ENCODE data around the gene CHST11. TPM values are rescaled to one million over a fixed set of nuclear protein-coding genes. Genes with fewer than 3 reads are reported as not detected.

The CHST11 gene
- total and polyA plus RNA-seq, 9 of the 15 experiments (the other 6 are each of a cell fraction or from before 2014, with no cell fraction given) = 2.3 to 38.7 (median 15.0) TPM

DNA sequence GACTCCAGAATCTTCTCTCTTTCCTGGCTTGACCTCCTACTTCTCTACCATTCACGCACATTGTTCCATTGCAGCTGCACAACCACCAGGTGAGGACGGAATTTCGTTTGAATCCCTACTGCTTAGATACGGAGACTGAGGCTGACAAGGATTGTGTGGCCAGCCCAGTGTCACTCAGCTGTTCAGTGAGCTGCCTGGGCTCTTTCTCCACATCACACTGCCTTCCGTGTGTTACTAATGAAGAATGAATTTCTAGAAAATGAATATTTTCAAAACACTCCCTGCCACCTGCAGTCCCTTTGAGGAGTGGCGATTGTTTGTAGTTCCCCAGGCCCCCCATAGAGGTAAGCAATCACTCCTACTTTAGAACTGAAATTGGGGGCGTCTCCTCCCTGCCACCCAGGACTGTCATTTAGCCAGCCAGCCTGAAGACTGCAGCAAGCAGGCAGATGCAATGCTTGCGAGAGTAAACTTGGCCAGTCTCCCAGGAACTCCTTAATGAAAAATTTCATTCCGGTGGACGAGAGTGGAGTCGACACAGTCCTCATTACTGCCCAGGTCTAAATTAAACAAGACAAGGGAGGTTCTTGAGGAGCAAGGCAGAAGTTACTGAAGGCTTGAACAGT lies 261.7 kb downstream of the CHST11 start:
- DNase-seq (ENCODE audit: extremely low read depth in 1 of 4, low spot score in 3 of 4) (no peak), ATAC-seq (no peak), FAIRE-seq (no peak)
- TF ChIP-seq ZNF589 (CRISPR knock-in tag; IDR thresholded peaks at IDR 0.05; ENCODE audit: low read depth) (no peak), CCAR2 (IDR thresholded peaks at IDR 0.05; ENCODE audit: low read depth, low read length) (no peak), ETS2 (tag; IDR thresholded peaks at IDR 0.05; ENCODE audit: borderline replicate concordance, poor library complexity, severe bottlenecking) (no peak), NFIX (CRISPR knock-in tag; IDR thresholded peaks at IDR 0.05; ENCODE audit: low read depth) (no peak)
- CTCF ChIA-PET (ENCODE audit: low intra/inter-chr PET ratio) = no interaction called here
- intact Hi-C loops (cut with micrococcal nuclease) = no loop called here
- Histone ChIP-seq H3K27me3 (ENCODE audit: control insufficient read depth in 2 of 2, insufficient read depth in 2 of 2, low read length in 2 of 2) (no peaks in the 10 kb centered on the region), H3K9ac (ENCODE audit: insufficient read depth in 1 of 2, low read depth in 2 of 2, low read length in 2 of 2) (no peak overlapping the region), H3K4me2 (ENCODE audit: insufficient read depth, low read length) (no peak overlapping the region), H4K20me1 (replicated peaks; ENCODE audit: control insufficient read depth, insufficient read depth, low read length) (peaks cover 5% of the 10 kb centered on the region; the same call in 1 of the 2 replicates), H3K4me1 (replicated peaks in 1 of 2; ENCODE audit: control insufficient read depth in 2 of 2, insufficient read depth in 2 of 2, low read length in 2 of 2) (peaks cover 16 to 17% of the 10 kb centered on the region in 2 experiments; a peak in 4 of 5 replicates), H3K9me1 (ENCODE audit: control insufficient read depth, insufficient read depth, low read length) (no peaks in the 10 kb centered on the region), H3K79me2 (ENCODE audit: control insufficient read depth, insufficient read depth, low read length) (peaks cover 5% of the 10 kb centered on the region; the same call in 1 of the 3 replicates), H3K4me3 (no peak overlapping the region), H3K27ac (ENCODE audit: extremely low read depth, low read depth, low read length) (no peak overlapping the region), H3K36me3 (ENCODE audit: control insufficient read depth, insufficient read depth, low read length) (peaks cover 12% of the 10 kb centered on the region; the same call in 1 of the 3 replicates), H3K9me3 (replicated peaks; ENCODE audit: control insufficient read depth, insufficient read depth, low read depth, low read length) (no peaks in the 10 kb centered on the region), H2AFZ (ENCODE audit: low read depth, low read length) (no peak overlapping the region)
- no TSS peak for BruUV-seq (replicated peaks)
- in situ Hi-C loops (cut with MboI) = no loop called here
- POLR2A ChIA-PET = no interaction called here
- WGBS (ENCODE audit: insufficient coverage, low coverage, missing lambda C conversion rate) = 75% methylated on average over 9 of the region's 11 CpGs
